Vagina (tissue), 2 donors: ENCODE results near the gene MMP24.

Source experiments
- POLR2A ChIP-seq, 2 donors: fragments of 450-650 bp; IDR thresholded peaks; one replicate each; pipeline ENCODE4 v1.6.1; 2017; ENCODE audit warnings: antibody characterized with exemption in 2 of 2, mild to moderate bottlenecking in 2 of 2, moderate library complexity in 2 of 2
- POLR2AphosphoS5 ChIP-seq, 2 donors: sonication (generic); formaldehyde crosslinking; IDR thresholded peaks; one replicate each; pipeline ENCODE4 v1.9.0; 2017; ENCODE audit warnings: antibody characterized with exemption in 2 of 2, mild to moderate bottlenecking in 2 of 2, low read depth in 1 of 2; ENCODE audit not compliant: insufficient read depth in 1 of 2
- TF ChIP-seq, protein P1 (sequence below), 3 experiments: fragments of 450-650 bp in 2 of 3; fragments of 200-600 bp in 1 of 3; sonication (generic) in 1 of 3; IDR thresholded peaks; one replicate each; pipeline ENCODE4 v1.5.1; 2017 to 2019; ENCODE audit warnings: antibody characterized with exemption in 3 of 3, mild to moderate bottlenecking in 2 of 3, moderate library complexity in 2 of 3

- TF ChIP-seq, protein P1, sequence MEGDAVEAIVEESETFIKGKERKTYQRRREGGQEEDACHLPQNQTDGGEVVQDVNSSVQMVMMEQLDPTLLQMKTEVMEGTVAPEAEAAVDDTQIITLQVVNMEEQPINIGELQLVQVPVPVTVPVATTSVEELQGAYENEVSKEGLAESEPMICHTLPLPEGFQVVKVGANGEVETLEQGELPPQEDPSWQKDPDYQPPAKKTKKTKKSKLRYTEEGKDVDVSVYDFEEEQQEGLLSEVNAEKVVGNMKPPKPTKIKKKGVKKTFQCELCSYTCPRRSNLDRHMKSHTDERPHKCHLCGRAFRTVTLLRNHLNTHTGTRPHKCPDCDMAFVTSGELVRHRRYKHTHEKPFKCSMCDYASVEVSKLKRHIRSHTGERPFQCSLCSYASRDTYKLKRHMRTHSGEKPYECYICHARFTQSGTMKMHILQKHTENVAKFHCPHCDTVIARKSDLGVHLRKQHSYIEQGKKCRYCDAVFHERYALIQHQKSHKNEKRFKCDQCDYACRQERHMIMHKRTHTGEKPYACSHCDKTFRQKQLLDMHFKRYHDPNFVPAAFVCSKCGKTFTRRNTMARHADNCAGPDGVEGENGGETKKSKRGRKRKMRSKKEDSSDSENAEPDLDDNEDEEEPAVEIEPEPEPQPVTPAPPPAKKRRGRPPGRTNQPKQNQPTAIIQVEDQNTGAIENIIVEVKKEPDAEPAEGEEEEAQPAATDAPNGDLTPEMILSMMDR (IDR thresholded peaks at IDR 0.05), result no peak
- no peak for TF ChIP-seq POLR2AphosphoS5 (IDR thresholded peaks at IDR 0.05; ENCODE audit: insufficient read depth in 1 of 2, low read depth in 1 of 2)
- no peak for TF ChIP-seq POLR2A (IDR thresholded peaks at IDR 0.05)
These were observed 44.8 kb downstream of the MMP24 start for GRCh38 chr20:35271073-35271882.
